ENCODE results near the gene CTNNBIP1.
A peak's percentile ranks its signal among the peaks of the same experiment; 100 is the strongest.

Gene CTNNBIP1

DNA sequence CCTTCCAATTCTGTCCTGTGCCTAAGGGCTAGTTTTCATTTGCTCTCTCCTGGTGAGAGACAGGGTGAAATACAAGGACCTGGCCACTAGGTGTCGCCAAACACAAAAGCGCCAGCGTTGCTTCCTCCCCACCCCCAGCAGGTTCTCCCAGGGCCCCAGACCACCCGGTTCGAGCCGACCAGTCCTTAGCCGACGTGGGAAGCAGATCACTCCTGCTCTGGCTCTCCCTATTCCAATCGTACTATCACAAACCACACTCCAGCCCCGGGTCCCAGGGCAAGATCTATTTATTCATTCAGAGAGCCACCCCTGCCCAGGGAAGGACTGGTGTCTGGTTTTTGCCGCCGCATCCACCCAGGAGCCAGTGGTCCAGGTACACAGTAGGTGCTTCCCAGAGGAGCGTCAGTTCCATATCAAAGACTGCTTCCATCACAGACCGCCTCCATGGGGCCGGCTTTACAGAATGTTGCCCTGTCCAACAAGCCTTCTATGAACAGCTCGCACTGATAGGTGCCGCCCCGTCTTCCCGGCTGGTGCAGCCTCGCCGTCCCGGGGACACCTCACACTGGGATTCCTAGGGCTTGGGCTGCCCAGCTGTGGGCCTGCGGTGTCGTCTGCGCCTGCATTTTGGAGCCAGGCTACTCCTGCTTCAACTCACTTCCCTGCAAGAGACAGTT, 35.0 kb downstream of the CTNNBIP1 start:
- peak; percentile 75 to 76 for DNase-seq

DNA sequence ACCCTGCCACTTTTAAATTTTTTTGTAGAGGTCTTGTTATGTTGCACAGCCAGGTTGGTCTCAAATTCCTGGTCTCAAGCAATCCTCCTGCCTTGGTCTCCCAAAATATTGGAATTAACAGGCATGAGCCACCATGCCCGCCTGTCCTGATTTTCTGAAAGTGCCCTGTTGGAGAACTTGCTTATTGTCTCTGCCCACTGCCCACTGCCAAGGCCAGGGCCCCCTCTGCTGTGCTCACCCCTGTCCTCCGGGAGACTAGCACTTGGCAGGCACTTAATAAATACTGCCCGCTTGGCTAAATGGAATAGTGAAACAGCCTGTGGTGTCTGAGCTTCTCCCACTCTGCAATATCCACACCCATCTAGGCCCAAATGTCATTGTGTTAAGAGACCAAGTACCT, 35.7 kb downstream of the CTNNBIP1 start:
- no peak for DNase-seq

DNA sequence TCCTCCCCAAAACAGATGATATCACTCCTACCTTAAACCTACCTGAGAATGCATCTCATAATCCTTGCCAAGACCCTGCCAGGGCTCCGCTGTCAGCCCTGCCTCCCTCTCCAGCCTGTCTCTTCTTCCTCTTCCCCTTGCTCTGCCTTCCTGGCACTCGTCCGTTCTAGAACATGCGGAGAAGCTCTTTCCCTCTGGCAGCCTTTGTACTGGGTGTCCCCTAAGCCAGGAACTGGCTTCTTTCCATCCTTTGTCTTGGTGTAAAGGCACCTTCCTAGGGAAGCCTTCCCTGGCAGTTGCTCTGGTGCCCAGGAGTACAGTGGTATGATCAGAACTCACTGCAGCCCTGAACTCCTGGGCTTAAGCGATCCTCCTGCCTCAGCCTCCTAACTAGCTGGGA, 36.1 kb downstream of the CTNNBIP1 start:
- no peak for DNase-seq

DNA sequence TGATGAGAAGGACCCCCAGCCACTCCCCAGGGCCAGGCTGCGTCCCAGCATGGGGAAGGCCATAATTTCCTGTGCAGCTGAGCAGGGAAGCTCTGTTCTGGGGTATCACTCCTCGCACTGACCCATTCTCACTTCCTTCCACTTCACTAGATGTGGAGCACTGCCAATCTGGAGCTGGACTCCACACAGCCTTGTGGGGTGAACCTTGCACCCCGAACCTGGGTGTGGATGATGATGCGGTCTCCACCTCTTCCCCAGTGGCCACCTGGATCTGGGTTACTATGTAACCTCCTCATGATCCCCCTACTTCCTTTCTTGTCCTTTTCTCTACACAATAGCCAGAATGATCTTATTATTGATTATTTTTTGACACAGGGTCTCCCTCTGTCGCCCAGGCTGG, 36.7 kb downstream of the CTNNBIP1 start:
- no peak for DNase-seq

DNA sequence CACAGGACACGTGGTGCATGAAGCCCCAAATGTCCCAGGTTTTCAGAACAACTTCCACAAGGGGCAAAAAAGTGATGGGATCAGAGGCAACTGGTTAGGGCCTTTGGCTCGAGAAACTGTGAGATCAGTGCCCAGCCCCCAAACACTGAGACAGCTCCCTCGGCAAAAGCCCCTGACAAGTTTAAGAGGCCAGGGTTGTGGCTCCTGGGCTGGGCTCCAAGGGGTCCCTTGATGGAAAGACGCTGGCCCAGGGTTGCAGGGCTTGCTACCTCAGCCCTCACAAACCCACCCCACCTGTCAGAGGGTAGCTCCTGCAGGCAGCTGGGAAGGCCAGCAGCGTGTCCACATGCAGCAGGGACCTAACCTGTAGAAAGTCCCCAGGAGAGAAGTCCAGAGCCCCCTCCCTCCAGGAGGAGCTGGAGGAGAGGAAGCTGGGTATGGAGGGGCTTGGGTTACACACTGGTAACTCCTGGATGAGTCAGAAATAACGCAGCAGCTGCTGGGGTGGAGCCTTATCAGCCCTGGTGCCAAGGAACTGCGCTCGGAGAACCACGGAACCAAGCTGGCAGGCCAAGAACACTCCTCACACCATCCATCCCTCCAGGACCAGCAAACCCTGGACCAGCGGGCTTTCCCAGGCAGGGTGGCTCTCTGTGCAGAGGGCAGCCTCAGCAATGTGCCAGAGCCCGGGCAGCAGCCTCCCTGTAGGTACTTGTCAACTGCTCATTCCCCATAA, 37.5 kb downstream of the CTNNBIP1 start:
- DNase-seq, result no peak

DNA sequence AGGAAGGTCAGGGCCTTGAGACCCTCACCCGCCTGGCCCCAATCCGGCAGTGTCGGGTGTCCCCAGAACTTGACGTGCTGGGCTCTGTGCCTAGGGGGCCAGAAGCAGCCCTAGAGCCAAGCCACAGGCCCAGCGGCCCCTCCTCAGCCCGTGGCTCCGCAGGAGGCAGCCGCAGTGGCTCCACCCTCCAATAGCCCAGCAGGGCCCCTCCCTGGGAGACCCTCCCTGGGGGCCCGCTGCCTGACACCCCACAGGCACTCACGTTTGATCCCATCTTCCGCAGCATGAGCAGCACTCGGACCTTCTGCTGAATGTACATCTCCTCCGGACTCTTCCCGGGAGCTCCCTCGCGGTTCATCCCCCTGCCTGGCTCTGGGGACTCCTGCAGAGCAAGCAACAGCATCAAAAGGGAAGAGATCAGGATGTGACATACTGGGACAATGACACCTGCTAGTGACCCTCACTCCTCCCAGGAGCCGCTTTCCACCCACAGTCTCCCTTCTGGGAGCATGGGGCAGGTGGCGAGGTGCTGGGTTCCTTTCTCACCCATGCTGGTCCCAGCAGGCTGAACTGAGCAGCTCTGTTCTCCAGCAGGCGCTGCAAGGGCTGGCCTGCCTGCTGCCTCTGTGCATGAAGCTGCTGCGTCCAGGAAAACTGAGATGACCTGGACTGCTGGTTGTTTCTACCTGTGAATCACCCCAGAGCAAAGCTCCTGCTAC, 38.2 kb downstream of the CTNNBIP1 start:
- no peak for DNase-seq

DNA sequence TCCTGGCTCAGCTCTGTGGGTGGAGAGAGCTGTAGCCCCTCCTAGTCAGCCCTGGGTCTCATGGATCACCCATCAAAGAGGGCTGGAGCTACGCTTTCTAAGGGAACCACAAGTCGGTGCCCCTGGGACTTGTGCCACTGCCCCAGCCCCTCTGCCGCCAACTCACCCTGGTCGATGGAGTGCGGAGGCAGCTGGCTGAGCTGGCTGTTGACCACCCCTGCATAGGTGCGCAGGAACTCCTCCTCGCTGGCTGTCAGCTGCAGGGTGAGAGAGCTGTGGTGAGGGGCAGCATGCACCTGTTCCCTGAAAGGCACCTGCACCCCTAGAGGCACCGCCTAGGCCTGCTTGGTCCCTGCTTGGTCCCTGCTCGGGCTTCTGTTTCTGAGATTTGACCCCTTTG, 39.0 kb downstream of the CTNNBIP1 start:
- DNase-seq, result no peak

DNA sequence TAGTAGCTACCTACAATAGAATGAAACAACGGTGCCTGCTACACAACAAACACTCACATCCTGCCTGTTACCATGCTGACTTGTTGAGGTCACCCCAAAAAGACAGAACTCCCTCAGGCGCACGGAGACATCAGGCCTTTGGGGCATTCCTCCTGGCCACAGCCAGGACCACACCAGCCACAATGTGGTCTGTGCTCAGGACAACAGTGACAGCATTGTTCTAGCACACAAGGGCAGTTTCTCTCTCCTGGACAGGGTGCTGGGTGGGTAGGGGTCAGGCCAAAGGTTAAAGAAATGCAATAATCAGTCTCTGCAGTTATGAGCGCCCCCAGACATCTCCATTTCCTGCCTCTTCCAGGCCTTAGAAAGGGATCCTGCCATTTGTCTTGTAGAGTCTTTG, 39.5 kb downstream of the CTNNBIP1 start:
- no peak for DNase-seq

DNA sequence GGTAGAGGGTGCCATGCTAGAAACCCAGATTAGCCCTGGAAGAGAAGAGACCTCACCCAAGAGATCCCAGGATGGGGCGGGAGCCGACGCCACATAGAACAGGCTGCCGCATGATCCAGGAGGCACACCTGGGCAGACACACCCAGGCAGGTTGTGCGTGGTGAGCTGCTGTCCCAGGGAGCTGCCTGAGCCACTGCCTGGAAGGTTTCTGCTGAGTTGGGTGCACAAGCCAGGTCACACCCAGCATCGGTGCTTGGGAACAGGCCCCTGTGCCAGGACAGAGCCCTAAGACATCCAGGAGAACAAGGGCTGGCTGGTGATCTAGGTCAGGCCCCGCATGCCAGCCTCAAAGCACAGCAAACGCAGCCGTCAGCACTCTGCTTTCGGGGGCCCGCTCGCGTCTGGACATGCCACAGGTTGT, 40.2 kb downstream of the CTNNBIP1 start:
- DNase-seq, result no peak

DNA sequence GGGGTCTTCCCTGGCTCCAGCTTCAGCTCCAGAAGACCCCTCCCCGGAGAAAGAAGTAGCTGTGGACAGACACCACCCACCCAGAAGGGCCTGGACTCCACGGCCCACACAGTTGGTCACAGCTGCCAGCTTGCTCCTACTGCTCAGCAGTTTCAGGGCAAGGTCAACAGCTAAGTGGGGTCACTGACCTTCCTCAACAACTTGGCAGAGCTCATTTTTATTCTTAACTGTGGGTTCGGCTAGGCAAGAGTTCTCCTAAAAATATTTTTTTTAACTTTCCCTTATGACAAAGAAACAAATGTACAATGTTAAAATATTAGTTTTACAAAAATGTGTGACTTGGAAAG, 41.9 kb downstream of the CTNNBIP1 start:
- DNase-seq, result no peak

DNA sequence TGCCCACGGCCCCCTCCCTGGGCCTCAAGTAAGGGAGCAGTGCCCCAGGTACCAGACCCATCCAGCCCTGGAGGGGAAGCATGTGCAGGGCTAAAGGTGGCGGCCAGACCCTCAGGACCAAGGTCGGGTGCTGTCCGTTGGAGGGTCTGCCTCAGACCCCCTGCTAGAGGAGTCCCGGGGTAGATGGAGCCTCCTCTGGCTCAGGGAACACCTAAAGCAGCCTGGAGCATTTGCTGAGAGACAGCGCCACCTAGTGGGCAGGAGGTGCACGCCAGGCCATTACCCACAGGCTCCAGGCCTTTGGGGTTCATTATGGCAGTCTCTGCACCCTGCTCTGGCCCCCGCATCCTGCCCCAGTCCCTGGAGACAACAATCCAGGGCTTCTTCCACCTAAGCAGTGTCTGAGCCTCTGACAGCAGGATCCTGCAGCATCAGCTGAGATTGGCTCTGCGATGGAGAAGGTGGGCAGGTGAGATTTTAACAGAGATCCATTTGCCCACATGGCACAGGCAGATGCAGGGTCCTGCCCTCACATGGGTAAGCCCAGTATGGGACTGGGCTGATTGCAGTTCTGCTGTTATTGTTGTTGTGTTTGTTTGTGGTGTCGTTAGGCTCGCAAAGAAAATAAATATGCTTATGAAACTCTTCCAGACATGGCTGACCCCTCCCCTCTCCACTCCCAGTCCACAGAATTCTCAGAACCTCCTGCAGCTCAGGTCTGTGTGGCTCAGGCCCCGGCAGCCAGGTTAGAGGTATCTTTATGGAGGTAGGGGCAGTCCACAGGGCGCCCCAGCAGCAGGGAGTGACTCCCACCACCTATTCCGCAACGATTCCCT, 42.4 kb downstream of the CTNNBIP1 start:
- DNase-seq, result peak; percentile 81 to 87

DNA sequence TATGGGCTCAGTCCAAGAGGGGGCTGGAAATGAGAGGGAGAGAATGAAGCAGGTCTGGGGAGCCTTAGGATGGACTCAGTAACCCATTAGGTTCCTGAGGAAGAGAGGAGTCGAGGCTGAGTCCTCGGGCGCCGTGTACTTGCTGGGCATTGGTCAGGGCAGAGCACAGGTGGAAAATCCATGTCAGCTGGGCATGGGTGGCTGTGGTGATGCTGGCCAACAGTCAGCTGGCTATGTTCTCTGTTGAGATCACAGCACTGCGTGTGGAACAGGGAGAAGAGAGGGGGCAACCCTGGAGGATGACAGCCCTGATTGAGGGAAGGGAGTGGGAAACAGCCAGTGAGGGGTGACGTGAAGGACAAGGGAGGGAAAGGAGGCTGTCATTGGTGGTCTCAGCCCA, 43.2 kb downstream of the CTNNBIP1 start:
- DNase-seq, result no peak

DNA sequence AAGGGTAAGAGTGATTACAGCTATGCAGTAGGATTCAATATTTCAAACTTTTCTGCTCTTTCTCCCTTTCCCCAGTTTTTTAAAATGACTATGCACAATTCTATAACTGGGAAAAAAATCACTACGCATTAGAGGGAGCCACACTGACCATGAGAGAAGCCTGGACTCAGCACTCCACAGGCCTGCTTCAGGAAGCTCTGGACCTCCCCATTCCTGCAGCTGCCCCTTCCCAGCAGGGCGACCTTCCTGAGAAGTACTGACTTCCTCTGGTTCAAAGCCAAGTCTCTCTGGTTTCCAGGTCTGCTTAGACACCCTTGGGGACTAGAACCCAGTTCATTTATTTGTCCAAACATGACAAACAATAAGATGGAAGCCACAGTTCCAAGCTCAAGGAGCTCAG, 44.3 kb downstream of the CTNNBIP1 start:
- no peak for DNase-seq

DNA sequence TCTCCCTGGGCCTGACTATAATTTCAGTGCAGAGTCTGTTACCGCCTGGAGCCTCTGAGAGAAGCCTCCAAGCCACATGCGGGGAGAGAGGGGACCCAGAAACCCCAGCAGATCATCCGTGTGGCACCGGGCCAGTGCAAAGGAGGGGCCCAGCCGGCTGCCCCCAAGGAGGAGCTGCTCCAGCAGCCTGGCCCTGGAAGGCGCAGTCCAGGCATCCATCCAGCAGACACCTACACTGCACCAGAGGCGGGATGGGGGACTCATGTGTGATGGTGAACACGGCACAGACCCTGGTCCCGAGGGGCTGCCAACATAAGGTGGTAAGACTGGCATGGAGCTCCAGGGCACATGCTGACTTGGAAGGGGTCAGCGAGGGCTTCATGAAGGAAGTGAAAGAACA, 46.7 kb downstream of the CTNNBIP1 start:
- no peak for DNase-seq

DNA sequence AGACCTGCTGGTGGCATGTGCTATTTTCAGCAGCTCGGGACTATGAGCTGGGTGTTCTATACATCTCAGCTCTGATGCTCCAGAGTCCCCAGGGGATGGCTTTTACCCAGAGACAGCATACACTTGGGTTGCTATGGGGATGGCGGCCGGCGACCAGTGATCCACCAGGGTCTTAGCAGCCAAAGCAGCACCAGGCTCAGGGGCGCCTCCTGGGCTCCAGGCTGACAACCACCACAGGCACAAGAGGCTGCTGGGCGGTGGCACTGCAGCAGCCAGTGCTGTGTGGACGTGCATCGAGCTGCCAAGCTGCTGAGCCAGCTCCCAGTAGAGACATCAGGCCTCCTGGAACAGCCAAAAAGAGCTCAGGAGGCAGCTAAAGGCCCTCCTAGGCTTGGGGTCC, 48.7 kb downstream of the CTNNBIP1 start:
- no peak for DNase-seq

DNA sequence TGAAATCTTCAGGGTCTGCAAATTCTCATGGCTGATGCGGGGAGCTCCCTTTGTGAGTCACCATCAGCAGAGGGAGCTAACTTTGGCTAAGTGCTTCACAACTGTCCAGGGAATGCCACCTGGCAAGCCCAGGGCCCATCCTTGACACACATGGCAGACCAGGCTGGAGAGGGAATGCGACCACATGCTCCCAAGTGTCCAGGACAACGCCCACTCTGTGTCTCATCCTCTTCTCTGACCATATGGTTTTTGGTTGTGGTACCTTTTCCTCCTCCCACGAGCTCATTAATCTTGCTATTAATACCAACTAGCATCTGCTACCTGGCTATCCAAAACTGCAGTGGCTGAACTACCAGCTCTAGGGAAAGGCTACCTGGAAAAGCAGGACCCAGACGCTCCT, 49.2 kb downstream of the CTNNBIP1 start:
- no peak for DNase-seq

DNA sequence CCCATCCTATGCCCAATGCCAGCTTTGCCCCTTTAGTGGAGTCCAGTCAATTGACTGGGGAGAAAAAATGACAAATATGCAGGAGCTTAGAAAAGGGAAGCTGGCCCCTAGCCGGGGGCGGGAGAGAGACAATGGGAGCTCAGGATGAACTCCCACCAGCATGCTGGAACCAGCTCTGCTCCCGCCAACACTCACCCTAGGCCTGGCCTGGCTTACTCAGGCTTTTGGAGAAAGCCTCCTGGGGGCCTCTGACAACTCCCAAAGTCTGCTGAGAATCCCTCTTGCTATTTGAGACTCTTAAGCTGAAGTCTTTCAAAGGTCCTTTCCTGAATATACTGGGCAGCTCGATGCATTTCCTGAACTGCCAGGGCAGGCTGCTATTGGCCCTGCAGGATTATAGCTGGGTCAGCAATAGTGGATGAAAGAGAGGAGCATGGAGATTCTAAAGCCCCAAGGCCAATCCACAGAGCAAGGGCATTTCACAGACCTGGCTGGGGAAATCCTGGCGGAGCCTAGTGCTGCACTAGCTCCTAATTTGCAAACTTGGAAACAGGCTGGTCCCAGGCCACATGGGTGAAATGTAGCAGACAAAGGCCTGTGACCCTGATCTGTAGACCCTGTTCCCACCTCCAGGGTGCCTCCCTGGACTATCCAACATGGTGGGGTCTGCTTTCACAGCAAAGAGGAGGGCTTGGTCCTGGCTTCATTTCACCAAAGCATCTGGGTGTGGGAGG, 50.6 kb downstream of the CTNNBIP1 start:
- DNase-seq, result no peak

DNA sequence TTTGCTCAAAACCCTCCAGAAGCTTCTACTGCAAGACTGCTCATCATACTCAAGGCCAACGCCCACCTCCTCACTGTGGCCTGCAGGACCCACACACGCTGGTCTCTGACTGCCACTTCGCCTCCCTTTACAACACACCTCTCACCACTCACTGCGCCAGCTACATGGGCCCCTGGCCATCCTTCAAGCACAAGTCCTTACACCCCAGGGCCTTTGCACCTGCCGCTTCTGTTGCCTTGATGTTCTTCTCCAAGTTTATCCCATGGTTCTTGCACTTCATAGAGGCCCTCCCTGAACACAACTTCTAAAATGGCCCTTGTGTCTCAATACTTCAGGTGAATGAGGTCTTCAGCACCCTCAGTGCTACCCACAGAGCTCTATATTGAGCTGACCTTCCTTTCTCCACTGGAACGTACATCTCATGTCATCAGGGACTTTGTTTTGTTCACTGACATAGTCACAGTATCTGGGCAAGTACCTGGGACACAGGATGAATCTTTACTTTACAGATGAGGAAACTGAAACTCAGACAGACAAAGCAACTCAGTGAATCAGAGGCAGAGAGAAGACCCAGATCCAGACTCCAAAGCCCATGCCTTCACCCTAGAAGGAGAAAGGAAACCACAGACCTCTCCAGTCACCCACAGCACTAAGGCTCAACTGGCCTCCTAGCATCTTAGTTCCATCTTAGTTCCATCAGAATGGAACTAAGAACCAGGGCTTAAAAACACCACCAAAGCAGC, 51.6 kb downstream of the CTNNBIP1 start:
- no peak for DNase-seq

DNA sequence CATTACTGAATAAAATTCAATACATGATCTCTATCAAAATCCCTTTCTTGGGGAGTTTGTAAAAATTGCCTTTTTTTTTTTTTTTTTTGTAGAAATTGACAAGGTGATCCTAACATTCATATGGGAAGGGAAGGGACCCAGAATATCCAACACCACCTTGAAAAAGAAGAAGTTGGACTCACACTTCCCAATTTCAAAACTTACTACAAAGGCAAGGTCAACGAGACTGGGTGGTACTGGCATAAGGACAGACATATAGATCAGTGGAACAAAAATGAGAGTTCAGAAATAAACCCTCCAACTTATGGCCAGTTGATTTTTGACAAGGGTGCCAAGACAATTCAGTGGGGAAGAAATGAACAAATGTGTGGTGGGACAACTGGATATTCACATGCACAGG, 54.9 kb downstream of the CTNNBIP1 start:
- no peak for DNase-seq

DNA sequence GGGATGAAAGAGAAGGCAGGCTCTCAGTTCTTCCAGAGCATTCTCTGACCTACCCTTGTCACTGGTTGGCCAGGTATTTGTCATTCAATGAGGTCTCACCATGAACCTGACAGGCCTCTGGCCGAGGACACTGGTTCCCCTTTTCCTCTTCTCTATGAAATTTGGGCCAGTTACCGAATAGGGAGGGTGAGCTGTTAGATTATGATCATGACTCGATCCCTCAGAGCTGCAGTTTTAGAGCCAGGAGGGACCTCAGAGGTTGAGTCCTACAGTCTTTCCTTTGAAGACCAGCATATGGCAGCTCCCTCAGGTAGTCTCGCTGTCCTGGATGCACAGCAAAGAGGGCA, 56.8 kb downstream of the CTNNBIP1 start:
- DNase-seq, result no peak

DNA sequence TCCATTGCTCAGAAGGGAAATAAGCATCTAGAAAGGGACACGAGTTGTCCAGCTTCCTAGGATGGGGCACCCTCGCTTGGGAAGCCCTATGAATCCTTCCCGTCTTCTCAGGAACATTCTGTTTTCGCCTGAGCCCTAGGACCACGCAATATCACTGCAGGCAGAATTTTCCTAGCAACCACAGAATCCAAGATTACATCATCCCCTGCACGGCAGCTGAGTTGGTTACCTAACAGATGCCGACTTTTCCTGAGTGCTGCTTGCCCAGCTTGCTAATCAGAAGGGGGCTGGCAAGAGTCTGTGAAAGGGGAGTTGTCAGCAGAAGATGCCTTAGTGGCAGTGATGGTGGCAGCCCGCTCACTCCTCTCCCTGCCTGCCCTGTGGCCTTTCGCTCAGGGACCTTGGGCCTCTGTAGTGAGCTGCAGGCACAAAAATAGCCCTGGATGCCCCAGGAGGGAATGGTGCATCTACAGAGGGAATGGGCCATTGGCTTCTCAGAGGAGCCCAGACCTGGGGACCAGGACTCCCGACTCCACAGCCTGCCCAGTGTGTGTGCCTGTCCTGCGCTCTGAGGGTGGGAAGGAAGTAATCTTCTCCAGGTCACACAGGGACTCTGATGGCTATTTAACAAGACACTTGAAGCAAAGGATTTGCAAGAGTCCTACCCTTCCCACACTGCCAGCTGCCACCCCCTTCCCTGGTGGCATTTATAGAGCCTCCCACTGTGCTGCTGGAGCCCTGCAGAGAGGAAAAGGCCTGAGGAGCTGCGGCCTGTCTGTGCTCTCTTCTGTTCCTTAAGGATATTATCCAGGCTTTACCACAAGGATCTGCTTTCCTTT, 57.4 kb downstream of the CTNNBIP1 start:
- DNase-seq, result no peak
